ENCODE data around the gene TXK. TPM values are rescaled to one million over a fixed set of nuclear protein-coding genes. Genes with fewer than 3 reads are reported as not detected.
A peak's percentile ranks its signal among the peaks of the same experiment; 100 is the strongest.

TXK gene
- total RNA-seq, 2 experiments from 2014 or later, result 67.0 to 69.9 TPM

DNA sequence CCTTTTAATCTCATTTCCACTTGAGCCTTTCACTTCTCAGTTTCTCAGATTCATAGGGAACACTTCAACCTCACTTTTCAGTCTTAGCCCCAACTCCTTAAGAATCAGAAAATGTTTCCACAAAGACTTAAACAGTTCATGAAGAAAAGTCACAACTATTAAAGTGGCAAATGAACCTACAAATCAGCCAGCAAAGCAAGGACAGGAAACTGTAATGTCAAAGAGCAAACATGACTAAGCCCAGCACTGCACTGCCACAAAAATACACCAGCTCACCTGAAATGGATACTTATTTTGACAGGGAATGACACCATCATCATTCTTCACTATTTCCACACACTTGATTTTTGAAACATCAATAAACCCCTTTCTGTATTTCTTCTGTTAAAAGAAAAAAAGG lies 41.8 kb upstream of the TXK start:
- no peaks in the 10 kb centered on the region for H3K27me3 Mint-ChIP-seq

DNA sequence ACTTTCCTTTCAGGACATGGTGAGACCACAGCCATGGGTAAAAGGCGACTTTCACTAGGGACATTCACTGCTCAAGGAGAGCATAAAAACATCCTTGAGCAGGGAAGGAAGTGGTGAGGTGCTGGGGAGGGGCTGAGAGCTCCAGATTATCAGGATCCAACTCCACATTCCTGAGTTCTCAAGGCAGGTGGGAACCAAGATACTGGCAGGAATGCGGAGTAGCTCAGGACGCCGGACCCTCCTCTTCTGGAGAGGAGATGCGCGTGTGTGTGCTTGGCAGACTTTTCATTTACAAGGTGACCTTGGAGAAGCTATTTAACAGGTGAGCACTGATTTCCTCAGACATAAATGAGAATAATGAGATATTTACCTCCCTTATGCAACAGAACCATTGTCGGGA lies 41.3 kb upstream of the TXK start:
- Mint-ChIP-seq H3K27me3 (no peaks in the 10 kb centered on the region), H3K4me3 (no peak overlapping the region), H3K27ac (no peak overlapping the region), H3K9me3 (no peaks in the 10 kb centered on the region), H3K36me3 (ENCODE audit: low read depth) (no peaks in the 10 kb centered on the region), H3K4me1 (ENCODE audit: low read depth) (peaks cover 4% of the 10 kb centered on the region)
- no peak overlapping the region for H3K27ac ChIP-seq (ENCODE audit: low read depth in 1 of 2, low read length in 2 of 2)
- no peak for ATAC-seq (ENCODE audit: poor library complexity)
- H3K4me1 ChIP-seq (ENCODE audit: insufficient read depth, low read length), result no peaks in the 10 kb centered on the region
- no peaks in the 10 kb centered on the region for H3K36me3 ChIP-seq (ENCODE audit: insufficient read depth, low read length)
- no peak overlapping the region for H3K4me3 ChIP-seq (ENCODE audit: low read length)
- intact Hi-C loops (cut with DNase I, micrococcal nuclease), result no loop called here
- no peaks in the 10 kb centered on the region for H3K9me3 ChIP-seq (ENCODE audit: control insufficient read depth in 1 of 2, insufficient read depth in 1 of 2, low read length in 2 of 2)
- no peak for TF ChIP-seq CTCF (IDR thresholded peaks at IDR 0.05)
- H3K27me3 ChIP-seq (ENCODE audit: control insufficient read depth in 1 of 2, insufficient read depth in 2 of 2, low read length in 2 of 2), result no peaks in the 10 kb centered on the region
- no peak for DNase-seq
- POLR2A ChIA-PET, result interaction anchor here (0.6 kb wide), 1 partner anchor 88 kb away, joined by 3 read pairs; no protein-coding TSS in a partner anchor
- CTCF ChIA-PET, result no interaction called here

More for the DNA sequence above, 41.8 kb upstream of the TXK start:
- no peaks in the 10 kb centered on the region for H3K9me3 ChIP-seq (ENCODE audit: control insufficient read depth in 1 of 2, insufficient read depth in 1 of 2, low read length in 2 of 2)
- H3K27ac Mint-ChIP-seq, result no peak overlapping the region
- no peak overlapping the region for H3K4me3 ChIP-seq (ENCODE audit: low read length)
- POLR2A ChIA-PET, result no interaction called here
- H3K36me3 ChIP-seq (ENCODE audit: insufficient read depth, low read length), result no peaks in the 10 kb centered on the region
- TF ChIP-seq CTCF (IDR thresholded peaks at IDR 0.05), result no peak
- no peaks in the 10 kb centered on the region for H3K36me3 Mint-ChIP-seq (ENCODE audit: low read depth)
- DNase-seq, result no peak
- H3K27ac ChIP-seq (ENCODE audit: low read depth in 1 of 2, low read length in 2 of 2), result no peak overlapping the region
- H3K4me1 ChIP-seq (ENCODE audit: insufficient read depth, low read length), result no peaks in the 10 kb centered on the region
- H3K27me3 ChIP-seq (ENCODE audit: control insufficient read depth in 1 of 2, insufficient read depth in 2 of 2, low read length in 2 of 2), result no peaks in the 10 kb centered on the region
- H3K9me3 Mint-ChIP-seq, result no peaks in the 10 kb centered on the region
- peaks cover 4% of the 10 kb centered on the region for H3K4me1 Mint-ChIP-seq (ENCODE audit: low read depth)
- intact Hi-C loops (cut with DNase I, micrococcal nuclease), result no loop called here
- CTCF ChIA-PET, result no interaction called here
- no peak for ATAC-seq (ENCODE audit: poor library complexity)
- no peak overlapping the region for H3K4me3 Mint-ChIP-seq

GRCh38 chr4:48173056-48173991 lies 39.3 kb upstream of the TXK start:
- CTCF ChIA-PET, result interaction anchor here (0.5 kb wide), 1 partner anchor 13 kb away, joined by 3 read pairs; no protein-coding TSS in a partner anchor
- Histone ChIP-seq H3K4me1 (ENCODE audit: insufficient read depth, low read length) (no peaks in the 10 kb centered on the region), H3K27ac (ENCODE audit: low read depth in 1 of 2, low read length in 2 of 2) (no peak overlapping the region), H3K4me3 (ENCODE audit: low read length) (no peak overlapping the region), H3K27me3 (ENCODE audit: control insufficient read depth in 1 of 2, insufficient read depth in 2 of 2, low read length in 2 of 2) (no peaks in the 10 kb centered on the region), H3K36me3 (ENCODE audit: insufficient read depth, low read length) (no peaks in the 10 kb centered on the region), H3K9me3 (ENCODE audit: control insufficient read depth in 1 of 2, insufficient read depth in 1 of 2, low read length in 2 of 2) (no peaks in the 10 kb centered on the region)
- TF ChIP-seq CTCF (IDR thresholded peaks at IDR 0.05), result no peak
- intact Hi-C loops (cut with DNase I, micrococcal nuclease), result no loop called here
- Mint-ChIP-seq H3K4me1 (ENCODE audit: low read depth) (no peaks in the 10 kb centered on the region), H3K27ac (no peak overlapping the region), H3K36me3 (ENCODE audit: low read depth) (no peaks in the 10 kb centered on the region), H3K9me3 (no peaks in the 10 kb centered on the region), H3K4me3 (no peak overlapping the region), H3K27me3 (no peaks in the 10 kb centered on the region)
- ATAC-seq (ENCODE audit: poor library complexity), result no peak
- POLR2A ChIA-PET, result no interaction called here
- peak in 2 of 14 experiments; percentile 18 to 20 for DNase-seq
